GM12872 (cell line): ENCODE data around the gene KLK3.
A peak's percentile ranks its signal among the peaks of the same experiment; 100 is the strongest.

Experiments used
- CTCF ChIP-seq: IDR thresholded peaks from 3 replicates; pipeline ENCODE4 v1.5.1; 2011; ENCODE audit warnings: low read depth, mild to moderate bottlenecking, low read length, moderate library complexity; ENCODE audit not compliant: insufficient read depth

Gene KLK3

GRCh38 chr19:50890422-50891252 lies 35.9 kb downstream of the KLK3 start:
- no peak for TF ChIP-seq CTCF

- TF ChIP-seq CTCF, result no peak
Measured at GRCh38 chr19:50891253-50891625, 36.5 kb downstream of the KLK3 start.

- TF ChIP-seq CTCF, result 0 out of 3 replicates have a peak, but pooled peaks have one; percentile 28
Measured at GRCh38 chr19:50893047-50893736, 38.5 kb downstream of the KLK3 start.

- TF ChIP-seq CTCF, result no peak
Measured at GRCh38 chr19:50894478-50895356, 40.0 kb downstream of the KLK3 start.

- TF ChIP-seq CTCF, result no peak
Measured at GRCh38 chr19:50896591-50897190, 42.0 kb downstream of the KLK3 start.

GRCh38 chr19:50897191-50897607 lies 42.5 kb downstream of the KLK3 start:
- TF ChIP-seq CTCF, result no peak
